Prostate gland (tissue), 2 donors: ENCODE measurements around the gene INSL3.

Experiments used
- CTCF ChIP-seq, 4 experiments: fragments of 200-600 bp in 2 of 4; fragments of 450-650 bp in 2 of 4; sonication (generic) in 2 of 4; IDR thresholded peaks; 1 replicate in 3 of 4; 2 replicates in 1 of 4; pipeline ENCODE4 v1.5.1; 2016 to 2019; ENCODE audit warnings: antibody characterized with exemption in 4 of 4, mild to moderate bottlenecking in 2 of 4, moderate library complexity in 2 of 4
- POLR2A ChIP-seq: fragments of 450-650 bp; IDR thresholded peaks from one replicate; pipeline ENCODE4 v1.6.1; 2016; ENCODE audit warnings: antibody characterized with exemption, mild to moderate bottlenecking
- POLR2AphosphoS5 ChIP-seq: sonication (generic); formaldehyde crosslinking; IDR thresholded peaks from one replicate; pipeline ENCODE4 v1.6.1; 2017; ENCODE audit warnings: antibody characterized with exemption

- TF ChIP-seq CTCF (IDR thresholded peaks at IDR 0.05) (no peak), POLR2A (no peak), POLR2AphosphoS5 (no peak)
Measured at GRCh38 chr19:17778968-17779929, 42.1 kb downstream of the INSL3 start.
